DOHH2 (cell line): ENCODE measurements around the gene FAAP100.
A peak's percentile ranks its signal among the peaks of the same experiment; 100 is the strongest.

ENCODE experiments used
- EZH2phosphoT487 ChIP-seq: fragments of 200-600 bp; sonication (generic); IDR thresholded peaks from 2 replicates; pipeline ENCODE4 v1.6.1; 2017; ENCODE audit warnings: borderline replicate concordance, mild to moderate bottlenecking, antibody characterized with exemption, low read length, moderate library complexity, mixed read lengths
- TF ChIP-seq, protein P1 (sequence below): fragments of 200-600 bp; sonication (generic); IDR thresholded peaks from one replicate; pipeline ENCODE4 v1.5.1; 2014; ENCODE audit warnings: antibody characterized with exemption, mild to moderate bottlenecking, low read depth, low read length; ENCODE audit not compliant: poor library complexity, severe bottlenecking

DNA sequence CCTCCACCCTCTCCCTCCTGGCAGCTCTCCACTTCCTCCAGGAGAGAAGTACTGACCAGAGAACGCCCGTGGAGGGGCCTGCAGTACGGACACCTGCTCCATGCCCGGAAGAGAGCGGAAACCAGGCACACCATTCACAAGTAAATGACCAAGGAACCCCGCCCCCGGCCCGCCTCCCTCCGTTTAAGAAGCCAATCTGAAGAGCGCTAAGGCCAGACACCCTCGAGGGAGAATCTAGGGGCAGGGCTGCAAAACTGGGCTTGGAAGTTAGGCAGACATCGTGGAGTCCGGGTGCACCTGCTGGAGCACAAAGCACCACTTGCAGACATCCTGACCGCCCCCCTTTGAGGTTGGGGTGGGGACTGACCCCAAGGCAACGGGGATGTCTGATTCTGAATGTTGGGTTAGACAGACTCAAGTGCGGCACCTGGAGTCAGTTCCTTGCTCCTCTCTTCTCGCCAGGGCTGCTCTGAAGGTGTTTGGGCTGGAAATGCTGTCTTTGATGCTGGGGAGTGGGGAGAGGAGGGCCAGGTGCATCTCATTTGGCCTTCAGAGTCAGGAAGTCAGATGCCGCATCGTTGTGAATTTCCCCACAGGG, 964 bp upstream of the FAAP100 start:
- no peak for TF ChIP-seq EZH2phosphoT487
- TF ChIP-seq, protein P1, sequence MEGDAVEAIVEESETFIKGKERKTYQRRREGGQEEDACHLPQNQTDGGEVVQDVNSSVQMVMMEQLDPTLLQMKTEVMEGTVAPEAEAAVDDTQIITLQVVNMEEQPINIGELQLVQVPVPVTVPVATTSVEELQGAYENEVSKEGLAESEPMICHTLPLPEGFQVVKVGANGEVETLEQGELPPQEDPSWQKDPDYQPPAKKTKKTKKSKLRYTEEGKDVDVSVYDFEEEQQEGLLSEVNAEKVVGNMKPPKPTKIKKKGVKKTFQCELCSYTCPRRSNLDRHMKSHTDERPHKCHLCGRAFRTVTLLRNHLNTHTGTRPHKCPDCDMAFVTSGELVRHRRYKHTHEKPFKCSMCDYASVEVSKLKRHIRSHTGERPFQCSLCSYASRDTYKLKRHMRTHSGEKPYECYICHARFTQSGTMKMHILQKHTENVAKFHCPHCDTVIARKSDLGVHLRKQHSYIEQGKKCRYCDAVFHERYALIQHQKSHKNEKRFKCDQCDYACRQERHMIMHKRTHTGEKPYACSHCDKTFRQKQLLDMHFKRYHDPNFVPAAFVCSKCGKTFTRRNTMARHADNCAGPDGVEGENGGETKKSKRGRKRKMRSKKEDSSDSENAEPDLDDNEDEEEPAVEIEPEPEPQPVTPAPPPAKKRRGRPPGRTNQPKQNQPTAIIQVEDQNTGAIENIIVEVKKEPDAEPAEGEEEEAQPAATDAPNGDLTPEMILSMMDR, result peak; percentile 38
